Calu3 (cell line): ENCODE measurements around the gene GTF3C1. TPM values are rescaled to one million over a fixed set of nuclear protein-coding genes. Genes with fewer than 3 reads are reported as not detected.

ENCODE experiments used
- BruUV-seq: library from RNA; stranded (reverse); fragments of 400-500 nt; replicated peaks from 2 replicates; lab custom pipeline; 2021; lab: Mats Ljungman, UMichigan
- CTCF ChIA-PET: fragments of 300-600 bp; sonication (Branson Sonifier 250); formaldehyde crosslinking; loops from one replicate; lab custom pipeline; 2022; ENCODE audit warnings: antibody characterized with exemption; lab: Charles Lee
- DNase-seq: peaks from one replicate; pipeline ENCODE4 v3.0.0; 2022
- H3K27ac Mint-ChIP-seq: one replicate; pipeline ENCODE4 v1.8.0; 2022; ENCODE audit warnings: mixed read lengths; ENCODE audit not compliant: unreplicated experiment
- H3K27me3 Mint-ChIP-seq: one replicate; pipeline ENCODE4 v1.8.0; 2022; ENCODE audit warnings: mixed read lengths; ENCODE audit not compliant: unreplicated experiment
- H3K36me3 Mint-ChIP-seq: one replicate; pipeline ENCODE4 v1.8.0; 2022; ENCODE audit warnings: mild to moderate bottlenecking, moderate library complexity, mixed read lengths; ENCODE audit not compliant: insufficient read depth, unreplicated experiment
- H3K4me1 Mint-ChIP-seq: one replicate; pipeline ENCODE4 v1.8.0; 2022; ENCODE audit warnings: mild to moderate bottlenecking, low read depth, mixed read lengths; ENCODE audit not compliant: unreplicated experiment
- H3K4me3 Mint-ChIP-seq: one replicate; pipeline ENCODE4 v1.8.0; 2022; ENCODE audit warnings: mild to moderate bottlenecking, low read depth, moderate library complexity, mixed read lengths; ENCODE audit not compliant: unreplicated experiment
- H3K9me3 Mint-ChIP-seq: one replicate; pipeline ENCODE4 v1.8.0; 2022; ENCODE audit warnings: low read depth, mixed read lengths; ENCODE audit not compliant: unreplicated experiment
- CTCF ChIP-seq: fragments of 200-600 bp; IDR thresholded peaks from one replicate; pipeline ENCODE4 v1.8.0; 2022; ENCODE audit warnings: antibody characterized with exemption; ENCODE audit not compliant: unreplicated experiment
- intact Hi-C: fragments of 100-400 bp; cut with micrococcal nuclease; formaldehyde crosslinking; loops from one replicate; pipeline ENCODE4 v1.10.0; 2022; ENCODE audit not compliant: unreplicated experiment
- total RNA-seq: library from RNA; stranded (reverse); gene quantifications from 2 replicates; pipeline ENCODE4 v1.2.3, GENCODE V29; 2022

Gene GTF3C1
- total RNA-seq, 1 experiment from 2014 or later: 90.9 TPM

GRCh38 chr16:27474921-27475320 is 74.8 kb downstream of the GTF3C1 start:
- no TSS peak for BruUV-seq
- H3K36me3 Mint-ChIP-seq: peaks cover 56% of the 10 kb centered on the region

GRCh38 chr16:27474041-27474440 is 75.7 kb downstream of the GTF3C1 start:
- intact Hi-C loops: no loop called here
- no TSS peak for BruUV-seq
- Mint-ChIP-seq H3K4me3 (no peak overlapping the region), H3K27me3 (no peaks in the 10 kb centered on the region), H3K9me3 (no peaks in the 10 kb centered on the region), H3K27ac (no peak overlapping the region), H3K36me3 (peaks cover 60% of the 10 kb centered on the region), H3K4me1 (peaks cover 6% of the 10 kb centered on the region)
- no peak for DNase-seq
- CTCF ChIA-PET: no interaction called here
- TF ChIP-seq CTCF: no peak

More at GRCh38 chr16:27474921-27475320, 74.8 kb downstream of the GTF3C1 start:
- H3K27me3 Mint-ChIP-seq: no peaks in the 10 kb centered on the region
- no peak overlapping the region for H3K27ac Mint-ChIP-seq
- DNase-seq: no peak
- intact Hi-C loops: no loop called here
- H3K4me3 Mint-ChIP-seq: no peak overlapping the region
- CTCF ChIA-PET: no interaction called here
- TF ChIP-seq CTCF: no peak
- peaks cover 6% of the 10 kb centered on the region for H3K4me1 Mint-ChIP-seq
- H3K9me3 Mint-ChIP-seq: no peaks in the 10 kb centered on the region

- intact Hi-C loops: no loop called here
- Mint-ChIP-seq H3K4me3 (no peak overlapping the region), H3K27ac (peak overlapping the region; percentile 10), H3K4me1 (peaks cover 6% of the 10 kb centered on the region), H3K9me3 (no peaks in the 10 kb centered on the region), H3K36me3 (peaks cover 59% of the 10 kb centered on the region), H3K27me3 (no peaks in the 10 kb centered on the region)
- no peak for DNase-seq
- CTCF ChIA-PET: no interaction called here
- no peak for TF ChIP-seq CTCF
- no TSS peak for BruUV-seq
Measured at GRCh38 chr16:27473101-27473900, 76.4 kb downstream of the GTF3C1 start.

- CTCF ChIA-PET: no interaction called here
- no TSS peak for BruUV-seq
- Mint-ChIP-seq H3K9me3 (no peaks in the 10 kb centered on the region), H3K27ac (peak overlapping the region; percentile 10), H3K4me1 (peaks cover 6% of the 10 kb centered on the region), H3K27me3 (no peaks in the 10 kb centered on the region), H3K4me3 (no peak overlapping the region), H3K36me3 (peaks cover 60% of the 10 kb centered on the region)
- DNase-seq: no peak
- no peak for TF ChIP-seq CTCF
- intact Hi-C loops: no loop called here
Measured at GRCh38 chr16:27472091-27473020, 77.4 kb downstream of the GTF3C1 start.
